ENCODE results near the gene ST6GALNAC5.

GRCh38 chr1:77018311-77018710, 151.0 kb downstream of the ST6GALNAC5 start:
- TF ChIP-seq GATA3 (IDR thresholded peaks at IDR 0.05; ENCODE audit: low read depth, low read length) (no peak), GATA2 (IDR thresholded peaks at IDR 0.05; ENCODE audit: low read depth, low read length) (peak; percentile 9; the same call in 1 of the 2 replicates)
